GM19328 (cell line): ENCODE results near the gene KRTAP9-4.
"Not testable (repeated sequence)": the region's sequence is repeated elsewhere in the genome, so short reads cannot be mapped to it uniquely, and the experiment has no call there.

Experiments
- ATAC-seq: cut with Tn5 transposase; IDR thresholded peaks from one replicate; pipeline ENCODE4 v1.9.1; 2021; ENCODE audit warnings: mild to moderate bottlenecking, moderate library complexity; ENCODE audit not compliant: unreplicated experiment

KRTAP9-4 gene

GRCh38 chr17:41264599-41264998, 15.1 kb downstream of the KRTAP9-4 start:
- ATAC-seq, result no peak

GRCh38 chr17:41265078-41265477, 15.6 kb downstream of the KRTAP9-4 start, which contains the start of gene KRTAP9-6:
Gene KRTAP9-6 (plus strand): TSS chr17:41265378. CDS start chr17:41265378, 0 bp downstream.
- ATAC-seq, result no peak

DNA sequence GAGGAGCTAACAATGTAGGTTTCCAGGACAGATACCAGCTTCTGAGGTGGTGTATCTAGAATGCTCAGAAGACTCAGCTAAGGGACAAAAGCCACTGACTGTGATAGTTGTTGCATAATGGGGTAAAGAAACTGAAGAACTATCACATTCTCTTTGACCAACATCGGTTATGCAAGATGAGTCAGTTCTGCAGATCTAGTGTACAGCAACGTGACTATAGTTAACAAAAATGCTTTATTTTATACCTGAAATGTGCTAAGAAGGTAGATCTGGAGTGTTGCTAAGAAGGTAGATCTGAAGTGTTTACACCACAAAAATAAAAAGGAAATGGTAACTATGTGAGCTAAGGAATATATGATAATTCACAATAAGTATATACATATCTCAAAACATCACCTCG, 18.2 kb downstream of the KRTAP9-4 start:
- no peak for ATAC-seq

GRCh38 chr17:41271323-41271722, 21.8 kb downstream of the KRTAP9-4 start:
- ATAC-seq, result not testable (repeated sequence)

DNA sequence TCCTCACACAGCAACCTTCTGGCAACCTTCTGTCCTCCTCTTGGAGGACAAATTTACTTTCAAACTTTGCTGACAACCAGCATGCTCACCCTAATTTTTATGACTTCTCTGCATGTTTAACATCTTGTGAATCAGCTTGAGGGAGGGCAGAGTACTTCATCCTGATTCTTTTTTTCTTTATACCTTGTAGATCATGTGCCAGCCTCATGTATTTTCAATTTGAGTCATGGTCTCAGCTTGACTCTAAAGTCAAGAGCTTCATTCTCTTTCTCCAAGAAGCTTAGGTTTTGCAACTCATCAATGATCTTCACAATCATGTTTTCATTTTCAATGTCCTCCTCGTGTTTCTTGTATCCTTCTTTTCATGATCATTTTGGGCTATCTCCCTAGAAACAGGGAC, 22.4 kb downstream of the KRTAP9-4 start:
- ATAC-seq, result no peak

DNA sequence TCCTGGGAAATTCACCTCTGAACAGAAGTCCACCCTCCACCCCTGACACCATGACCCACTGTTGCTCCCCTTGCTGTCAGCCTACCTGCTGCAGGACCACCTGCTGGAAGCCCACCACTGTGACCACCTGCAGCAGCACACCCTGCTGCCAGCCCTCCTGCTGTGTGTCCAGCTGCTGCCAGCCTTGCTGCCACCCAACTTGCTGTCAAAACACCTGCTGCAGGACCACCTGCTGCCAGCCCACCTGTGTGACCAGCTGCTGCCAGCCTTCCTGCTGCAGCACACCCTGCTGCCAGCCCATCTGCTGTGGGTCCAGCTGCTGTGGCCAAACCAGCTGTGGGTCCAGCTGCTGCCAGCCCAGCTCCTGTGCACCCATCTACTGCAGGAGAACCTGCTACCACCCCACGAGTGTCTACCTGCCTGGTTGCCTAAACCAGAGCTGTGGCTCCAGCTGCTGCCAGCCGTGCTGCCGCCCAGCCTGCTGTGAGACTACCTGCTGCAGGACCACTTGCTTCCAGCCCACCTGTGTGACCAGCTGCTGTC, 26.2 kb downstream of the KRTAP9-4 start, which contains the start of gene KRTAP9-7:
Gene KRTAP9-7, plus strand, starts transcription at position 51 of the 543 bp plus-strand sequence. Its CDS starts 0 bp downstream, at position 51.
- ATAC-seq, result not testable (repeated sequence)

GRCh38 chr17:41278176-41278955, 28.9 kb downstream of the KRTAP9-4 start:
- ATAC-seq, result no peak

GRCh38 chr17:41284043-41284442, 34.6 kb downstream of the KRTAP9-4 start:
- ATAC-seq, result no peak

- no peak for ATAC-seq
Observed at GRCh38 chr17:41284546-41284945, 35.1 kb downstream of the KRTAP9-4 start.

DNA sequence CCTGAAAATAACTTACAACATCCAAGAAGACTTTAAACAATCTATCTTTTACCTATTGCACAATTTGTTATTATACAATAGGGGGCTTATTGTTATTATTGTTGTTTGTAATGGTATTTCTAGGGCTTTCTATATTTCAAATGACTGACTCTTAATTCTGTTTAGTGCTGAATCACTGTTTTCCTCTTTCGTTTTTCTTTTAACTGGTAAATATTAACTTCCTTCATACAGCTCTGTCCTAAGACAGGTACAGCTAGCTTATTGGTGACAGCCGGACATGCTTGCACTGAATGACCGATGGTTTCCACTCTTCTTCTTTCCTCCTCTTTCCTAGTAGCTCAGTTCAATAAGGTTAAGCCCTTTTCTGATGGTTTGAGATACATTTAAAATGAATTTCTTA, 37.6 kb downstream of the KRTAP9-4 start:
- ATAC-seq, result no peak

GRCh38 chr17:41294016-41294415, 44.5 kb downstream of the KRTAP9-4 start:
- ATAC-seq, result no peak

DNA sequence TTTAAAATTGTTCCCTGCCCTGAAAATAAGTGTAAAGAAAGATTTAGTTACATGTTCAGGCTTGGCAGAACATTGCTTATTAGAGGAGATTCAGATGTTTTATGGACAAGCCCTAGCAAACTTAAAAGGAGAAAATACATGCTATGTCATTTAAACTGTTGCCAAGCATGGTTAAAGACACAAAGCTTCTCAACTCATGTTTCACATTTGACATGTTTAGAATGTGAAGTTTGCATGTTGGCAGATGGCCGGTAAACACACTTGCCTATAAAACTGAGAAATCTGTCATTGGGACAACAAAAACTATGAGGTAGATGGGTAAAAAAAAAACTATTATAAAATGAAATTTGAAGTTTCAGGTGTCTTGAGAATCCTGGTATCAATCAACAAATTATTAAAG, 47.4 kb downstream of the KRTAP9-4 start:
- no peak for ATAC-seq

DNA sequence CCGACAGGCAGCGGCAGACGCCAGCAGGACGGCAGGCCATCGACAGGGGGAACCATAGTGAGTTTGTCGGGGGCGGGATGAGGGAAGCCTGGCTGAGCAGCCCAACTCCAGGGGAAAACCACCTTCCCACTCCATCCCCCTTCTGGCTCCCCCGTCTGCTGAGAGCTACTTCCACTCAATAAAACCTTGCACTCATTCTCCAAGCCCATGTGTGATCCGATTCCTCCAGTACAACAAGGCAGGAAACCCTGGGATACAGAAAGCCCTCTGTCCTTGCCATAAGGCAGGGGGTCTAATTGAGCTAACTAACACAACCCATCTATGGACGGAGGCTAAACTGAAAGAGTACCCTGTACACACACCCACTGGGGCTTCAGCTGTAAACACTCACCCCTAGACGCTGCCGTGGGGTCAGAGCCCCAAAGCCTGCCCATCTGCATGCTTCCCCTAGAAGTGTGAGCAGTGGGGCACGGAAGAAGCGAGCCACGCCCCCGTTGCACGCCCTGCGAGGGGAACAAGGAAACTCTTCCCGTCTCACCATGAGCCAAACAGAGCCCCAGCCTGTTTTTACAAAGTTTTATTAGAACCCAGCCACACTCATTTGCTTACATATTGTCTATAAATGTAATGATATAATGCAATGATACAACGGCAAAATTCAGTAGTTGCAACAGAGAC, 49.1 kb downstream of the KRTAP9-4 start:
- no peak for ATAC-seq
